Gastrocnemius medialis (tissue), 4 donors: ENCODE measurements around the gene CNTNAP1.

ENCODE experiments used
- CTCF ChIP-seq, 5 experiments: fragments of 450-650 bp in 3 of 5; fragments of 200-600 bp in 2 of 5; sonication (generic) in 2 of 5; IDR thresholded peaks in 4 of 5; conservative IDR thresholded peaks in 1 of 5; 1 replicate in 4 of 5; 2 replicates in 1 of 5; pipeline ENCODE4 v1.5.1; 2016 to 2019; ENCODE audit warnings: antibody characterized with exemption in 5 of 5, mild to moderate bottlenecking in 3 of 5, moderate library complexity in 3 of 5
- POLR2A ChIP-seq, 2 donors: fragments of 450-650 bp; IDR thresholded peaks; one replicate each; pipeline ENCODE4 v1.6.1; 2017; ENCODE audit warnings: antibody characterized with exemption in 2 of 2, mild to moderate bottlenecking in 2 of 2, moderate library complexity in 2 of 2

GRCh38 chr17:42665581-42666001 is 16.7 kb upstream of the CNTNAP1 start:
- TF ChIP-seq POLR2A (IDR thresholded peaks at IDR 0.05) = no peak
- no peak for TF ChIP-seq CTCF (IDR thresholded peaks at IDR 0.05 in 4 of 5, conservative IDR thresholded peaks at IDR 0.05 in 1 of 5)
